Thoracic aorta (tissue), 2 donors: ENCODE measurements around the gene CYLD. TPM values are rescaled to one million over a fixed set of nuclear protein-coding genes. Genes with fewer than 3 reads are reported as not detected.
A peak's percentile ranks its signal among the peaks of the same experiment; 100 is the strongest.

Experiments
- ATAC-seq: fragments of 150-250 bp; one replicate; pipeline ENCODE4 v1.8.0; 2017; ENCODE audit warnings: low read depth; ENCODE audit not compliant: insufficient number of reproducible peaks, low FRiP score
- DNase-seq: peaks from one replicate; pipeline ENCODE4 v3.0.0-alpha.2; 2020; ENCODE audit warnings: low spot score
- H3K27ac ChIP-seq, 2 donors: fragments of 200-600 bp; sonication (generic); 1 replicate in 1 of 2; 2 replicates in 1 of 2; pipeline ENCODE4 v1.5.1; 2016; ENCODE audit warnings: mild to moderate bottlenecking in 2 of 2, moderate library complexity in 2 of 2
- H3K27me3 ChIP-seq: fragments of 200-600 bp; sonication (generic); replicated peaks from 2 replicates; pipeline ENCODE4 v1.6.0; 2016; ENCODE audit warnings: mild to moderate bottlenecking; ENCODE audit not compliant: insufficient read depth
- H3K36me3 ChIP-seq: fragments of 200-600 bp; sonication (generic); one replicate; pipeline ENCODE4 v1.5.1; 2016
- H3K4me1 ChIP-seq, 2 donors: fragments of 200-600 bp; sonication (generic); 1 replicate in 1 of 2; 2 replicates in 1 of 2; pipeline versions ENCODE4 v1.5.1 to v1.6.0; 2016; ENCODE audit warnings: low read depth in 2 of 2, mild to moderate bottlenecking in 1 of 2; ENCODE audit not compliant: control insufficient read depth in 1 of 2
- H3K4me3 ChIP-seq: fragments of 200-600 bp; sonication (generic); 2 replicates; pipeline ENCODE4 v1.5.1; 2016; ENCODE audit warnings: mild to moderate bottlenecking
- H3K9me3 ChIP-seq: fragments of 200-600 bp; sonication (generic); 2 replicates; pipeline ENCODE4 v1.5.1; 2016
- CTCF ChIP-seq: fragments of 200-600 bp; sonication (generic); IDR thresholded peaks from one replicate; pipeline ENCODE4 v1.5.1; 2019; ENCODE audit warnings: antibody characterized with exemption
- total RNA-seq, 2 donors: library from RNA; depleted of rRNA; stranded (reverse); fragments of >200 nt; gene quantifications; one replicate each; pipeline versions ENCODE4 v1.1.0 to v1.2.3, GENCODE V29; 2016

The CYLD gene
- total RNA-seq, 2 donors from 2014 or later: 53.9 to 91.9 TPM

GRCh38 chr16:50711040-50711439, 30.8 kb upstream of the CYLD start:
- H3K36me3 ChIP-seq: no peaks in the 10 kb centered on the region
- H3K9me3 ChIP-seq: no peaks in the 10 kb centered on the region
- no peaks in the 10 kb centered on the region for H3K27me3 ChIP-seq
- no peak overlapping the region for H3K27ac ChIP-seq
- H3K4me3 ChIP-seq: no peak overlapping the region
- TF ChIP-seq CTCF: no peak
- peaks cover 6 to 13% of the 10 kb centered on the region in 2 donors for H3K4me1 ChIP-seq
- no peak for DNase-seq
- ATAC-seq: no peak

- H3K27ac ChIP-seq: no peak overlapping the region
- no peaks in the 10 kb centered on the region for H3K27me3 ChIP-seq
Measured at GRCh38 chr16:50711862-50712559, 29.9 kb upstream of the CYLD start.

GRCh38 chr16:50712560-50712898, 29.4 kb upstream of the CYLD start:
- Histone ChIP-seq H3K36me3 (no peaks in the 10 kb centered on the region), H3K9me3 (no peaks in the 10 kb centered on the region), H3K27ac (no peak overlapping the region), H3K4me1 (peaks cover 6 to 13% of the 10 kb centered on the region in 2 donors), H3K4me3 (no peak overlapping the region), H3K27me3 (no peaks in the 10 kb centered on the region)
- no peak for ATAC-seq
- no peak for DNase-seq
- TF ChIP-seq CTCF: no peak

More at GRCh38 chr16:50711862-50712559, 29.9 kb upstream of the CYLD start:
- ATAC-seq (no peak), DNase-seq (no peak)
- Histone ChIP-seq H3K9me3 (no peaks in the 10 kb centered on the region), H3K36me3 (no peaks in the 10 kb centered on the region), H3K4me1 (peaks cover 6 to 13% of the 10 kb centered on the region in 2 donors), H3K4me3 (peak overlapping the region; percentile 23)
- TF ChIP-seq CTCF: no peak

- Histone ChIP-seq H3K4me1 (peaks cover 6 to 13% of the 10 kb centered on the region in 2 donors), H3K27me3 (no peaks in the 10 kb centered on the region), H3K36me3 (no peaks in the 10 kb centered on the region), H3K27ac (no peak overlapping the region), H3K4me3 (no peak overlapping the region), H3K9me3 (no peaks in the 10 kb centered on the region)
- no peak for DNase-seq
- no peak for TF ChIP-seq CTCF
- ATAC-seq: no peak
Measured at GRCh38 chr16:50712956-50713355, 28.9 kb upstream of the CYLD start.

- Histone ChIP-seq H3K27ac (no peak overlapping the region), H3K4me1 (peaks cover 0 to 3% of the 10 kb centered on the region in 2 donors), H3K36me3 (no peaks in the 10 kb centered on the region), H3K27me3 (no peaks in the 10 kb centered on the region), H3K4me3 (no peak overlapping the region), H3K9me3 (no peaks in the 10 kb centered on the region)
- DNase-seq (no peak), ATAC-seq (no peak)
- no peak for TF ChIP-seq CTCF
Measured at GRCh38 chr16:50717091-50717490, 24.8 kb upstream of the CYLD start.
